Measurements from ENCODE around the gene SCG2.
"Not testable (repeated sequence)": the region's sequence is repeated elsewhere in the genome, so short reads cannot be mapped to it uniquely, and the experiment has no call there.

The SCG2 gene

GRCh38 chr2:223592689-223593088, 9.5 kb downstream of the SCG2 start:
- not testable (repeated sequence) for H3K27me3 ChIP-seq (replicated peaks; ENCODE audit: control insufficient read depth, insufficient read depth, low read length); DNase-seq (ENCODE audit: low read depth); H3K9me3 ChIP-seq (ENCODE audit: control insufficient read depth, low read length); H3K4me1 ChIP-seq (ENCODE audit: control insufficient read depth, insufficient read depth, low read length); H3K4me3 ChIP-seq (ENCODE audit: low read length); H3K36me3 ChIP-seq (ENCODE audit: control insufficient read depth, insufficient read depth, low read length, severe bottlenecking); H3K9ac ChIP-seq (ENCODE audit: low read length)

- Histone ChIP-seq H3K4me1 (ENCODE audit: control insufficient read depth, insufficient read depth, low read length) (peaks cover 10% of the 10 kb centered on the region), H3K9ac (ENCODE audit: low read length) (no peak overlapping the region)
- DNase-seq (ENCODE audit: low read depth): no peak
Observed at GRCh38 chr2:223591596-223591995, 10.6 kb downstream of the SCG2 start.

GRCh38 chr2:223590964-223591363, 11.2 kb downstream of the SCG2 start:
- Histone ChIP-seq H3K9ac (ENCODE audit: low read length) (no peak overlapping the region), H3K27me3 (replicated peaks; ENCODE audit: control insufficient read depth, insufficient read depth, low read length) (no peaks in the 10 kb centered on the region), H3K4me1 (ENCODE audit: control insufficient read depth, insufficient read depth, low read length) (peaks cover 16% of the 10 kb centered on the region), H3K4me3 (ENCODE audit: low read length) (no peak overlapping the region), H3K36me3 (ENCODE audit: control insufficient read depth, insufficient read depth, low read length, severe bottlenecking) (no peaks in the 10 kb centered on the region), H3K9me3 (ENCODE audit: control insufficient read depth, low read length) (no peaks in the 10 kb centered on the region)
- peak; percentile 51 for DNase-seq (ENCODE audit: low read depth)

More at GRCh38 chr2:223591596-223591995, 10.6 kb downstream of the SCG2 start:
- no peaks in the 10 kb centered on the region for H3K27me3 ChIP-seq (replicated peaks; ENCODE audit: control insufficient read depth, insufficient read depth, low read length)
- H3K9me3 ChIP-seq (ENCODE audit: control insufficient read depth, low read length): no peaks in the 10 kb centered on the region
- no peaks in the 10 kb centered on the region for H3K36me3 ChIP-seq (ENCODE audit: control insufficient read depth, insufficient read depth, low read length, severe bottlenecking)
- no peak overlapping the region for H3K4me3 ChIP-seq (ENCODE audit: low read length)

DNA sequence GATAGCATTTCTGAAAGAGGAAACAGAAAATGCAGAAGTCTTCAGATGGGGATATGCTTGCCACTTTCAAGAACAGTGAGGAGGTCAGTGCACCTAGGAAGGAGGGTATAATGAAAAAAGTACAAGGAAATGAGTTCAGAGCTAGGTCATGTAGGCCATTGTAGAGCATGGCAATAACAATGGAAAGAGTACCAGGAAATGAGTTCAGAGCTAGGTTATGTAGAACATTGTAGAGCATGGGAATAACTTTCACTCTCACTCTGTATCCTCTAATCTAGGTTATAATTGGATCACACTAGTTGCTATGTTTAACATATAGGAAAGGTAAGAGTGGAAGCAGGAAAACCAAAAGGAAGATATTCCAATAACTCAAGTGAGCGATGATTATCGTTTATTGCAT, 12.3 kb downstream of the SCG2 start:
- H3K4me3 ChIP-seq (ENCODE audit: low read length): no peak overlapping the region
- no peaks in the 10 kb centered on the region for H3K36me3 ChIP-seq (ENCODE audit: control insufficient read depth, insufficient read depth, low read length, severe bottlenecking)
- H3K9me3 ChIP-seq (ENCODE audit: control insufficient read depth, low read length): no peaks in the 10 kb centered on the region
- H3K4me1 ChIP-seq (ENCODE audit: control insufficient read depth, insufficient read depth, low read length): peaks cover 26% of the 10 kb centered on the region
- no peak overlapping the region for H3K9ac ChIP-seq (ENCODE audit: low read length)
- no peak for DNase-seq (ENCODE audit: low read depth)
- H3K27me3 ChIP-seq (replicated peaks; ENCODE audit: control insufficient read depth, insufficient read depth, low read length): no peaks in the 10 kb centered on the region

- Histone ChIP-seq H3K27me3 (replicated peaks; ENCODE audit: control insufficient read depth, insufficient read depth, low read length) (no peaks in the 10 kb centered on the region), H3K36me3 (ENCODE audit: control insufficient read depth, insufficient read depth, low read length, severe bottlenecking) (no peaks in the 10 kb centered on the region), H3K9me3 (ENCODE audit: control insufficient read depth, low read length) (no peaks in the 10 kb centered on the region), H3K4me1 (ENCODE audit: control insufficient read depth, insufficient read depth, low read length) (peaks cover 26% of the 10 kb centered on the region), H3K9ac (ENCODE audit: low read length) (no peak overlapping the region), H3K4me3 (ENCODE audit: low read length) (no peak overlapping the region)
- no peak for DNase-seq (ENCODE audit: low read depth)
Observed at GRCh38 chr2:223588251-223588650, 13.9 kb downstream of the SCG2 start.

GRCh38 chr2:223587301-223587700, 14.9 kb downstream of the SCG2 start:
- Histone ChIP-seq H3K4me3 (ENCODE audit: low read length) (no peak overlapping the region), H3K9ac (ENCODE audit: low read length) (no peak overlapping the region), H3K4me1 (ENCODE audit: control insufficient read depth, insufficient read depth, low read length) (peaks cover 26% of the 10 kb centered on the region), H3K27me3 (replicated peaks; ENCODE audit: control insufficient read depth, insufficient read depth, low read length) (no peaks in the 10 kb centered on the region), H3K36me3 (ENCODE audit: control insufficient read depth, insufficient read depth, low read length, severe bottlenecking) (no peaks in the 10 kb centered on the region), H3K9me3 (ENCODE audit: control insufficient read depth, low read length) (no peaks in the 10 kb centered on the region)
- no peak for DNase-seq (ENCODE audit: low read depth)

GRCh38 chr2:223586261-223586660, 15.9 kb downstream of the SCG2 start:
- peak; percentile 93 for DNase-seq (ENCODE audit: low read depth)
- H3K27me3 ChIP-seq (replicated peaks; ENCODE audit: control insufficient read depth, insufficient read depth, low read length): no peaks in the 10 kb centered on the region
- H3K9me3 ChIP-seq (ENCODE audit: control insufficient read depth, low read length): no peaks in the 10 kb centered on the region
- peak overlapping the region; percentile 74 for H3K4me3 ChIP-seq (ENCODE audit: low read length)
- H3K36me3 ChIP-seq (ENCODE audit: control insufficient read depth, insufficient read depth, low read length, severe bottlenecking): no peaks in the 10 kb centered on the region
- peak overlapping the region; percentile 58 for H3K9ac ChIP-seq (ENCODE audit: low read length)
- peaks cover 32% of the 10 kb centered on the region for H3K4me1 ChIP-seq (ENCODE audit: control insufficient read depth, insufficient read depth, low read length)

DNA sequence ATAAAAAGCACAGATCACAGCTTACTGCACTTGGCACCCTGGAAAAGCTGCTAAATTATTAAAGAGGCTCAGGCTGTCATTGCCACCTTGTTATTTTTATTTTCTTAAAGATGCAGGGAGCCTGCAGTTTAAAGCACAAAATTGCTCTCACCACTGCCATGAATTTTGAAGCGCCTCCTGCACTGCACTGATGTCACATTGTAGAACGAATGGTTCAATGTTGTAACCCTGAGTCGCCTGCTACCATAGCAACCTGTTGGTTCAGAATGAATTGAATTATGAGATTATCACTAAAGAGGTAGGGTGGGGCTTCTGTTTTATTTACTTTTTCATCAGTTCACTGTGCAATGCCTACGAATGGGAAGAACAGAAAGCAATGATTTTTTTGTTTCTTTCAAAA, 16.5 kb downstream of the SCG2 start:
- Histone ChIP-seq H3K9me3 (ENCODE audit: control insufficient read depth, low read length) (no peaks in the 10 kb centered on the region), H3K27me3 (replicated peaks; ENCODE audit: control insufficient read depth, insufficient read depth, low read length) (no peaks in the 10 kb centered on the region), H3K9ac (ENCODE audit: low read length) (peak overlapping the region; percentile 58), H3K36me3 (ENCODE audit: control insufficient read depth, insufficient read depth, low read length, severe bottlenecking) (no peaks in the 10 kb centered on the region), H3K4me1 (ENCODE audit: control insufficient read depth, insufficient read depth, low read length) (peaks cover 38% of the 10 kb centered on the region), H3K4me3 (ENCODE audit: low read length) (peak overlapping the region; percentile 74)
- peak; percentile 43 for DNase-seq (ENCODE audit: low read depth)

- H3K9me3 ChIP-seq (ENCODE audit: control insufficient read depth, low read length): no peaks in the 10 kb centered on the region
- no peaks in the 10 kb centered on the region for H3K36me3 ChIP-seq (ENCODE audit: control insufficient read depth, insufficient read depth, low read length, severe bottlenecking)
- H3K4me3 ChIP-seq (ENCODE audit: low read length): no peak overlapping the region
- peaks cover 41% of the 10 kb centered on the region for H3K4me1 ChIP-seq (ENCODE audit: control insufficient read depth, insufficient read depth, low read length)
- no peaks in the 10 kb centered on the region for H3K27me3 ChIP-seq (replicated peaks; ENCODE audit: control insufficient read depth, insufficient read depth, low read length)
- no peak for DNase-seq (ENCODE audit: low read depth)
- no peak overlapping the region for H3K9ac ChIP-seq (ENCODE audit: low read length)
Observed at GRCh38 chr2:223582001-223582400, 20.2 kb downstream of the SCG2 start.

DNA sequence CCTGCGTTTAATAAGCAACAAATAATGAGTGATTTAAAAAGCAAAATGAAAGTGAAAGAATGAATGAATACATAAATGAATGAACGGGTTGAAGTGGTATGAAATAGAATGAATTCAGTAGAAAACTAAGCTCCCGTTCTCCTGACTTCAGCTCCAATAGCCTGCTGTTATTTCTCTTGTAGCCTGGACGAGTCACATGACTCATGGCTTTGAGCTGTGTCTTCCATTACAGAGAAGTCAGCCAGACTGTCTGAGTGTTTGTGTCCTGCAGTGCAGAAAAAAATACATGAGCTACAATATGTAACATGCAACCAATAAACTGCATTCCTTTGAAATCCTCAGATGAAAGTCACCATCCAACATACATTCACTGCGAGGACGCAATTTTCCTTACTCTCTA, 21.2 kb downstream of the SCG2 start:
- Histone ChIP-seq H3K9me3 (ENCODE audit: control insufficient read depth, low read length) (no peaks in the 10 kb centered on the region), H3K9ac (ENCODE audit: low read length) (peak overlapping the region; percentile 52), H3K4me3 (ENCODE audit: low read length) (peak overlapping the region; percentile 67), H3K27me3 (replicated peaks; ENCODE audit: control insufficient read depth, insufficient read depth, low read length) (no peaks in the 10 kb centered on the region), H3K36me3 (ENCODE audit: control insufficient read depth, insufficient read depth, low read length, severe bottlenecking) (no peaks in the 10 kb centered on the region), H3K4me1 (ENCODE audit: control insufficient read depth, insufficient read depth, low read length) (peaks cover 37% of the 10 kb centered on the region)
- peak; percentile 83 for DNase-seq (ENCODE audit: low read depth)

- H3K4me1 ChIP-seq (ENCODE audit: control insufficient read depth, insufficient read depth, low read length): peaks cover 27% of the 10 kb centered on the region
- H3K27me3 ChIP-seq (replicated peaks; ENCODE audit: control insufficient read depth, insufficient read depth, low read length): no peaks in the 10 kb centered on the region
- H3K36me3 ChIP-seq (ENCODE audit: control insufficient read depth, insufficient read depth, low read length, severe bottlenecking): no peaks in the 10 kb centered on the region
- no peak for DNase-seq (ENCODE audit: low read depth)
- H3K9ac ChIP-seq (ENCODE audit: low read length): no peak overlapping the region
- H3K9me3 ChIP-seq (ENCODE audit: control insufficient read depth, low read length): no peaks in the 10 kb centered on the region
- no peak overlapping the region for H3K4me3 ChIP-seq (ENCODE audit: low read length)
Observed at GRCh38 chr2:223578846-223579245, 23.3 kb downstream of the SCG2 start.

DNA sequence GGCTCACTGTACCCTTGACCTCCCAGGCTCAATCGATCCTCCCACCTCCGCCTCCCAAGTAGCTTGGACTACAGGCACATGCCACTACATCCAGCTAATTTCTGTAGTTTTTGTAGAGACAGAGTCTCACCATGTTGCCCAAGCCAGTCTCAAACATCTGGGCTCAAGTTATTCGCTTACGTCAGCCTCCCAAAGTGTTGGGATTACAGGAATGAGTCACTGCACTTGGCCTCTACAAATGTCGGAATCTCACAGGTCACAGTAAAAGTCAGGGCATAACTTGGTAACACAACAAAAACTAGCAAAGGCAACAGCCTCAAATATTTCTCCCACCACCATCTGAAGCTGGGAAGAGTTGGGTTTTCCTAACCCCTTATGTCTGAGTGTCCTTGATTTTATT, 25.3 kb downstream of the SCG2 start:
- H3K27me3 ChIP-seq (replicated peaks; ENCODE audit: control insufficient read depth, insufficient read depth, low read length): no peaks in the 10 kb centered on the region
- peak; percentile 94 for DNase-seq (ENCODE audit: low read depth)
- no peaks in the 10 kb centered on the region for H3K36me3 ChIP-seq (ENCODE audit: control insufficient read depth, insufficient read depth, low read length, severe bottlenecking)
- H3K4me1 ChIP-seq (ENCODE audit: control insufficient read depth, insufficient read depth, low read length): peaks cover 27% of the 10 kb centered on the region
- no peaks in the 10 kb centered on the region for H3K9me3 ChIP-seq (ENCODE audit: control insufficient read depth, low read length)
- peak overlapping the region; percentile 20 for H3K9ac ChIP-seq (ENCODE audit: low read length)
- H3K4me3 ChIP-seq (ENCODE audit: low read length): no peak overlapping the region

All from adipocyte (in vitro differentiated cells).